GM12878 (cell line): ENCODE measurements around the gene PRKAR2B. TPM values are rescaled to one million over a fixed set of nuclear protein-coding genes. Genes with fewer than 3 reads are reported as not detected.

ENCODE experiments used
- ATAC-seq: fragments of 200-7000 bp; cut with Tn5 transposase; 3 replicates; pipeline ENCODE4 v1.9.1; 2020; ENCODE audit warnings: mild to moderate bottlenecking, moderate library complexity
- BruUV-seq: library from RNA; stranded (reverse); fragments of 400-500 nt; replicated peaks from 2 replicates; lab custom pipeline; 2021; lab: Mats Ljungman, UMichigan
- CTCF ChIA-PET: fragments of 300-600 bp; sonication (Branson Sonifier 250); formaldehyde crosslinking; extraction: SDS; loops from one replicate; lab custom pipeline; 2021; ENCODE audit warnings: inconsistent platforms; lab: Yijun Ruan, JAX
- POLR2A ChIA-PET: fragments of 350-600 bp; formaldehyde crosslinking; extraction: SDS; loops from one replicate; lab custom pipeline; 2021; ENCODE audit warnings: inconsistent platforms; lab: Charles Lee
- RAD21 ChIA-PET: fragments of 300-600 bp; sonication (Branson Sonifier 250); formaldehyde crosslinking; loops from one replicate; lab custom pipeline; 2023; ENCODE audit warnings: antibody characterized with exemption; ENCODE audit not compliant: unreplicated experiment; lab: Charles Lee
- SMC1A ChIA-PET: fragments of 300-600 bp; sonication (Branson Sonifier 250); formaldehyde crosslinking; loops from one replicate; lab custom pipeline; 2023; ENCODE audit not compliant: unreplicated experiment, uncharacterized antibody; lab: Charles Lee
- DNase-seq: peaks from one replicate; pipeline ENCODE4 v3.0.0-alpha.2; 2011; ENCODE audit warnings: low read depth, low spot score
- FAIRE-seq: peaks from 3 replicates; lab custom pipeline; 2011; peaks lifted over from hg19 to GRCh38; lab: Jason Lieb, UNC
- H2AFZ ChIP-seq: 2 replicates; pipeline ENCODE4 v1.6.0; 2011; ENCODE audit warnings: low read depth, low read length, control low read depth; ENCODE audit not compliant: control insufficient read depth
- H3K27ac ChIP-seq: 2 replicates; pipeline ENCODE4 v1.5.1; 2011; ENCODE audit warnings: control low read depth; ENCODE audit not compliant: control insufficient read depth, insufficient read depth
- H3K27me3 ChIP-seq, 2 experiments: replicated peaks in 1 of 2; 2 replicates each; pipeline versions ENCODE4 v1.6.0 to v1.6.1; 2011; ENCODE audit warnings: low read length in 1 of 2; ENCODE audit not compliant: control insufficient read depth in 2 of 2, insufficient read depth in 2 of 2
- H3K36me3 ChIP-seq, 2 experiments: 2 replicates each; pipeline ENCODE4 v1.5.1; 2011; ENCODE audit warnings: low read length in 1 of 2; ENCODE audit not compliant: control insufficient read depth in 2 of 2, insufficient read depth in 2 of 2
- H3K4me1 ChIP-seq: 2 replicates; pipeline ENCODE4 v1.6.1; 2011; ENCODE audit warnings: mild to moderate bottlenecking, low read length, moderate library complexity, mixed read lengths; ENCODE audit not compliant: control insufficient read depth, insufficient read depth
- H3K4me2 ChIP-seq: 2 replicates; pipeline ENCODE4 v1.6.0; 2011; ENCODE audit warnings: control low read depth; ENCODE audit not compliant: control insufficient read depth, insufficient read depth
- H3K4me3 ChIP-seq: fragments of 200-600 bp; sonication (generic); 2 replicates; pipeline ENCODE4 v1.5.1; 2016
- H3K79me2 ChIP-seq: 2 replicates; pipeline ENCODE4 v1.6.0; 2011; ENCODE audit warnings: low read length; ENCODE audit not compliant: control insufficient read depth, insufficient read depth
- H3K9ac ChIP-seq: 2 replicates; pipeline ENCODE4 v1.8.0; 2011; ENCODE audit warnings: low read length, control low read depth, mixed read lengths; ENCODE audit not compliant: control insufficient read depth, insufficient read depth
- H3K9me3 ChIP-seq: replicated peaks from 3 replicates; pipeline ENCODE4 v1.5.1; 2011; ENCODE audit warnings: mild to moderate bottlenecking, low read length; ENCODE audit not compliant: control insufficient read depth, insufficient read depth
- H4K20me1 ChIP-seq: 2 replicates; pipeline ENCODE4 v1.6.0; 2011; ENCODE audit not compliant: control insufficient read depth, insufficient read depth
- ATF7 ChIP-seq: fragments of 450-650 bp; IDR thresholded peaks from 2 replicates; pipeline ENCODE4 v1.6.1; 2016; ENCODE audit warnings: low read depth, mild to moderate bottlenecking
- CBFB ChIP-seq: IDR thresholded peaks from 2 replicates; pipeline ENCODE4 v1.6.1; 2016; ENCODE audit warnings: antibody characterized with exemption, low read depth
- CEBPB ChIP-seq, 2 experiments: fragments of 150-350 bp in 1 of 2; IDR thresholded peaks; 2 replicates each; pipeline ENCODE4 v1.6.1; 2012 to 2014; ENCODE audit warnings: low read depth in 2 of 2, low read length in 2 of 2, borderline replicate concordance in 1 of 2, inconsistent platforms in 1 of 2
- TCF3 ChIP-seq: IDR thresholded peaks from 2 replicates; pipeline ENCODE4 v1.6.1; 2012; ENCODE audit warnings: low read depth, mild to moderate bottlenecking, low read length, borderline replicate concordance; ENCODE audit not compliant: insufficient read depth
- ZBTB11 ChIP-seq: fragments of 450-650 bp; formaldehyde crosslinking; IDR thresholded peaks from 2 replicates; pipeline ENCODE4 v1.5.0; 2022; ENCODE audit warnings: mild to moderate bottlenecking, missing genetic modification characterization
- WGBS: methylation state at CpG from one replicate; pipeline ENCODE4 v1.1.6; 2016; ENCODE audit warnings: low lambda C conversion rate; ENCODE audit not compliant: insufficient replicate concordance, insufficient coverage; ENCODE audit errors: missing lambda C conversion rate; 5-methylcytosine and 5-hydroxymethylcytosine counted together
- in situ Hi-C: fragments of 300-500 bp; cut with MboI; formaldehyde crosslinking; loops from 9 replicates; pipeline ENCODE4 v1.14.3; 2018; ENCODE audit warnings: mixed read lengths
- intact Hi-C: fragments of 100-400 bp; cut with micrococcal nuclease; formaldehyde crosslinking; loops from one replicate; pipeline ENCODE4 v1.14.2; 2022; ENCODE audit not compliant: unreplicated experiment
- polyA plus RNA-seq, 11 experiments: library from polyadenylated mRNA; depleted of rRNA in 4 of 11; unstranded in 6 of 11; stranded (reverse) in 5 of 11; fragments of >200 nt; fragmentation: Nextera tagmentation in 4 of 11; fragmentation: Illumina TruSeq in 1 of 11; extraction: Ambion mirVana in 4 of 11; extraction: Trizol in 1 of 11; gene quantifications; 1 replicate in 1 of 11; 2 replicates in 10 of 11; pipeline versions ENCODE4 v1.2.1 to v1.2.3, GENCODE V29; 2011 to 2016; ENCODE audit warnings: inconsistent platforms in 2 of 11, missing spikeins in 2 of 11, low read depth in 1 of 11
- total RNA-seq, 4 experiments: library from RNA; depleted of rRNA in 3 of 4; stranded (reverse); fragments of >200 nt in 3 of 4; fragmentation: Illumina TruSeq in 1 of 4; extraction: Trizol in 1 of 4; gene quantifications; 2 replicates each; pipeline versions ENCODE4 v1.2.1 to v1.2.3, GENCODE V29; 2013 to 2021

The PRKAR2B gene
- total and polyA plus RNA-seq, 10 of the 15 experiments (the other 5 are each of a cell fraction or from before 2014, with no cell fraction given), result 0.01 to 0.18 (median 0.04) TPM; not detected in 4

- Histone ChIP-seq H3K9me3 (no peaks in the 10 kb centered on the region), H3K9ac (no peak overlapping the region), H3K79me2 (no peaks in the 10 kb centered on the region), H3K4me3 (no peak overlapping the region), H3K4me2 (no peak overlapping the region), H3K4me1 (no peaks in the 10 kb centered on the region), H4K20me1 (no peaks in the 10 kb centered on the region), H3K36me3 (no peaks in the 10 kb centered on the region), H3K27me3 (peaks cover 0 to 2% of the 10 kb centered on the region in 2 experiments; a peak in 1 of 4 replicates), H2AFZ (no peak overlapping the region), H3K27ac (no peak overlapping the region)
- 29% methylated on average over 3 of the region's 3 CpGs for WGBS
- ChIA-PET RAD21 (no interaction called here), CTCF (no interaction called here), SMC1A (no interaction called here), POLR2A (no interaction called here)
- DNase-seq, result no peak
- no peak for ATAC-seq
- TF ChIP-seq ATF7 (no peak), TCF3 (no peak), CBFB (no peak), CEBPB (IDR thresholded peaks at IDR 0.05; ENCODE audit: borderline replicate concordance in 1 of 2, low read depth in 2 of 2, low read length in 2 of 2) (no peak), ZBTB11 (CRISPR knock-in tag) (no peak)
- FAIRE-seq, result no peak
- in situ Hi-C loops, result no loop called here
- no TSS peak for BruUV-seq
- intact Hi-C loops, result no loop called here
Observed at GRCh38 chr7:107071129-107071528, 26.6 kb downstream of the PRKAR2B start.
